ENCODE data around the gene C6orf89.

- no peak for TF ChIP-seq CTCF (IDR thresholded peaks at IDR 0.05; ENCODE audit: insufficient read depth, low read length)
- no peak for TF ChIP-seq REST (IDR thresholded peaks at IDR 0.05; ENCODE audit: insufficient replicate concordance, low read depth)
- TF ChIP-seq GABPA (IDR thresholded peaks at IDR 0.05; ENCODE audit: low read depth), result no peak
These were observed 72.1 kb downstream of the C6orf89 start for GRCh38 chr6:36957773-36958271.

Measured in HL-60 (cell line).